ENCODE results near the gene SFT2D1.
"Not testable (repeated sequence)": the region's sequence is repeated elsewhere in the genome, so short reads cannot be mapped to it uniquely, and the experiment has no call there.

The SFT2D1 gene

GRCh38 chr6:166342349-166343149 is at the start of gene SFT2D1:
Gene SFT2D1, minus strand, starts transcription at chr6:166342545. Its CDS starts 64 bp downstream, at chr6:166342481.
- DNase-seq (ENCODE audit: low read depth): peak; percentile 60

- no peak for DNase-seq (ENCODE audit: low read depth)
These were observed 46.8 kb upstream of the SFT2D1 start for GRCh38 chr6:166389119-166389518.

- DNase-seq (ENCODE audit: low read depth): no peak
These were observed 46.1 kb upstream of the SFT2D1 start for GRCh38 chr6:166388290-166389004.

GRCh38 chr6:166387642-166388289 is 45.4 kb upstream of the SFT2D1 start:
- no peak for DNase-seq (ENCODE audit: low read depth)

GRCh38 chr6:166387098-166387497 is 44.8 kb upstream of the SFT2D1 start:
- not testable (repeated sequence) for DNase-seq (ENCODE audit: low read depth)

GRCh38 chr6:166386111-166386510 is 43.8 kb upstream of the SFT2D1 start:
- no peak for DNase-seq (ENCODE audit: low read depth)

- not testable (repeated sequence) for DNase-seq (ENCODE audit: low read depth)
These were observed 41.5 kb upstream of the SFT2D1 start for GRCh38 chr6:166383802-166384363.

- DNase-seq (ENCODE audit: low read depth): peak; percentile 75
These were observed 40.8 kb upstream of the SFT2D1 start, which contains the start of gene MPC1 for GRCh38 chr6:166382933-166383801. Gene MPC1, minus strand, starts transcription at chr6:166382940. Its CDS starts 64 bp downstream, at chr6:166382876.

GRCh38 chr6:166382500-166382932 is 40.2 kb upstream of the SFT2D1 start:
- DNase-seq (ENCODE audit: low read depth): no peak

- DNase-seq (ENCODE audit: low read depth): no peak
These were observed 39.6 kb upstream of the SFT2D1 start for GRCh38 chr6:166381733-166382499.

GRCh38 chr6:166381381-166381732 is 39.0 kb upstream of the SFT2D1 start:
- no peak for DNase-seq (ENCODE audit: low read depth)

GRCh38 chr6:166379800-166380199 is 37.5 kb upstream of the SFT2D1 start:
- DNase-seq (ENCODE audit: low read depth): no peak

- no peak for DNase-seq (ENCODE audit: low read depth)
These were observed 36.8 kb upstream of the SFT2D1 start for GRCh38 chr6:166379103-166379586.

GRCh38 chr6:166377721-166378120 is 35.4 kb upstream of the SFT2D1 start:
- DNase-seq (ENCODE audit: low read depth): no peak

GRCh38 chr6:166375013-166375412 is 32.7 kb upstream of the SFT2D1 start:
- no peak for DNase-seq (ENCODE audit: low read depth)

- no peak for DNase-seq (ENCODE audit: low read depth)
These were observed 28.1 kb upstream of the SFT2D1 start for GRCh38 chr6:166370489-166370888.

GRCh38 chr6:166369782-166370181 is 27.4 kb upstream of the SFT2D1 start:
- DNase-seq (ENCODE audit: low read depth): no peak

GRCh38 chr6:166366921-166367320 is 24.6 kb upstream of the SFT2D1 start:
- DNase-seq (ENCODE audit: low read depth): no peak

- no peak for DNase-seq (ENCODE audit: low read depth)
These were observed 23.5 kb upstream of the SFT2D1 start for GRCh38 chr6:166365806-166366205.

- no peak for DNase-seq (ENCODE audit: low read depth)
These were observed 22.9 kb upstream of the SFT2D1 start for GRCh38 chr6:166365221-166365620.

Data from HS-27A (cell line).